ENCODE results near the gene PFAS.

Gene PFAS

DNA sequence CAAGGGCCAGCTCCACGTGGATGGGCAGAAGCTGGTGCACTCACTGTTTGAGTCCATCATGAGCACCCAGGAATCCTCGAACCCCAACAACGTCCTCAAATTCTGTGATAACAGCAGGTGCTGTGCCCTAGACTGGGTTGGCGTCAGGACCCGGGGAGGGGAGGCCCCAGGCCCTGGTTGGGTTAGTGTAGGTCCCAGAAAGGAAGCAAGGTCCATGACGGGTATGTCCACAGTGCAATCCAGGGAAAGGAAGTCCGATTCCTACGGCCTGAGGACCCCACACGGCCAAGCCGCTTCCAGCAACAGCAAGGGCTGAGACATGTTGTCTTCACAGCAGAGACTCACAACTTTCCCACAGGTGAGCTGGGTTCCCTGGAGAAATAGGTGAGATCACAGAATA is 7.2 kb downstream of the PFAS start:
- H3K9ac ChIP-seq (ENCODE audit: low read length): no peak overlapping the region
- no peaks in the 10 kb centered on the region for H3K4me1 ChIP-seq (ENCODE audit: insufficient read depth, low read length)
- H3K9me3 ChIP-seq (ENCODE audit: low read length): no peaks in the 10 kb centered on the region
- peaks cover 14% of the 10 kb centered on the region for H3K36me3 ChIP-seq (ENCODE audit: insufficient read depth, low read length)
- H3K27me3 ChIP-seq (ENCODE audit: control insufficient read depth in 1 of 2, insufficient read depth in 2 of 2, low read length in 2 of 2): no peaks in the 10 kb centered on the region
- H3K4me3 ChIP-seq (ENCODE audit: low read depth in 1 of 2, low read length in 2 of 2): no peak overlapping the region
- H3K27ac ChIP-seq (ENCODE audit: low read depth, low read length): no peak overlapping the region

GRCh38 chr17:8256691-8257090 is 7.6 kb downstream of the PFAS start:
- H3K9me3 ChIP-seq (ENCODE audit: low read length): no peaks in the 10 kb centered on the region
- H3K4me1 ChIP-seq (ENCODE audit: insufficient read depth, low read length): no peaks in the 10 kb centered on the region
- H3K4me3 ChIP-seq (ENCODE audit: low read depth in 1 of 2, low read length in 2 of 2): no peak overlapping the region
- H3K9ac ChIP-seq (ENCODE audit: low read length): no peak overlapping the region
- H3K27me3 ChIP-seq (ENCODE audit: control insufficient read depth in 1 of 2, insufficient read depth in 2 of 2, low read length in 2 of 2): no peaks in the 10 kb centered on the region
- H3K27ac ChIP-seq (ENCODE audit: low read depth, low read length): no peak overlapping the region
- H3K36me3 ChIP-seq (ENCODE audit: insufficient read depth, low read length): peaks cover 14% of the 10 kb centered on the region

- H3K9ac ChIP-seq (ENCODE audit: low read length): no peak overlapping the region
- peaks cover 14% of the 10 kb centered on the region for H3K36me3 ChIP-seq (ENCODE audit: insufficient read depth, low read length)
- H3K27ac ChIP-seq (ENCODE audit: low read depth, low read length): no peak overlapping the region
- no peaks in the 10 kb centered on the region for H3K27me3 ChIP-seq (ENCODE audit: control insufficient read depth in 1 of 2, insufficient read depth in 2 of 2, low read length in 2 of 2)
- H3K9me3 ChIP-seq (ENCODE audit: low read length): no peaks in the 10 kb centered on the region
- H3K4me3 ChIP-seq (ENCODE audit: low read depth in 1 of 2, low read length in 2 of 2): no peak overlapping the region
- no peaks in the 10 kb centered on the region for H3K4me1 ChIP-seq (ENCODE audit: insufficient read depth, low read length)
These were observed 8.7 kb downstream of the PFAS start for GRCh38 chr17:8257801-8258200.

GRCh38 chr17:8264320-8264719 is 15.2 kb downstream of the PFAS start:
- Histone ChIP-seq H3K9me3 (ENCODE audit: low read length) (no peaks in the 10 kb centered on the region), H3K4me3 (ENCODE audit: low read depth in 1 of 2, low read length in 2 of 2) (no peak overlapping the region), H3K9ac (ENCODE audit: low read length) (no peak overlapping the region), H3K27ac (ENCODE audit: low read depth, low read length) (no peak overlapping the region), H3K27me3 (ENCODE audit: control insufficient read depth in 1 of 2, insufficient read depth in 2 of 2, low read length in 2 of 2) (no peaks in the 10 kb centered on the region), H3K4me1 (ENCODE audit: insufficient read depth, low read length) (no peaks in the 10 kb centered on the region), H3K36me3 (ENCODE audit: insufficient read depth, low read length) (peaks cover 26% of the 10 kb centered on the region)

DNA sequence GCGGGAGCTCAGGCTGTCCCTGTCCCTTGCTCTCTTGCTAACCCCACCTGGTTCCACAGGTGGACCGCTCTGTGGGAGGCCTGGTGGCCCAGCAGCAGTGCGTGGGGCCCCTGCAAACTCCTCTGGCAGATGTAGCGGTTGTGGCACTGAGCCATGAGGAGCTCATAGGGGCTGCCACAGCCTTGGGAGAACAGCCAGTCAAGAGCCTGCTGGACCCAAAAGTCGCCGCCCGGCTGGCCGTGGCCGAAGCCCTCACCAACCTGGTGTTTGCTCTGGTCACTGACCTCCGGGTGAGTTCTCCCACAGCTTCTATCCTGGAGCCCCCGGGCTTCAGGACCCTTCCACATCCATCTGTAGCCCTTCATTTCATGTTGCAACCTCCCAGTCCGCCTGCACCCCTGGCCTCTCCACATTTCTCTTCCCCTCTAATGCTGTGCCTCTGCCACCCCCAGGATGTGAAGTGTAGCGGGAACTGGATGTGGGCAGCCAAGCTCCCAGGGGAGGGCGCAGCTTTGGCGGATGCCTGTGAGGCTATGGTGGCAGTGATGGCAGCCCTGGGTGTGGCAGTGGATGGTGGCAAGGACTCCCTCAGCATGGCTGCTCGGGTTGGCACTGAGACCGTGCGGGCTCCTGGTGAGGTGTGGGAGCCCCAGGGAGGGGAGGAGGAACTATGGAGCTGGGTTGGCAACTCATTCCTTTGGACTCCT is 15.9 kb downstream of the PFAS start:
- Histone ChIP-seq H3K9me3 (ENCODE audit: low read length) (no peaks in the 10 kb centered on the region), H3K4me1 (ENCODE audit: insufficient read depth, low read length) (no peaks in the 10 kb centered on the region), H3K27me3 (ENCODE audit: control insufficient read depth in 1 of 2, insufficient read depth in 2 of 2, low read length in 2 of 2) (no peaks in the 10 kb centered on the region), H3K4me3 (ENCODE audit: low read depth in 1 of 2, low read length in 2 of 2) (no peak overlapping the region), H3K9ac (ENCODE audit: low read length) (no peak overlapping the region), H3K36me3 (ENCODE audit: insufficient read depth, low read length) (peaks cover 28% of the 10 kb centered on the region), H3K27ac (ENCODE audit: low read depth, low read length) (no peak overlapping the region)

DNA sequence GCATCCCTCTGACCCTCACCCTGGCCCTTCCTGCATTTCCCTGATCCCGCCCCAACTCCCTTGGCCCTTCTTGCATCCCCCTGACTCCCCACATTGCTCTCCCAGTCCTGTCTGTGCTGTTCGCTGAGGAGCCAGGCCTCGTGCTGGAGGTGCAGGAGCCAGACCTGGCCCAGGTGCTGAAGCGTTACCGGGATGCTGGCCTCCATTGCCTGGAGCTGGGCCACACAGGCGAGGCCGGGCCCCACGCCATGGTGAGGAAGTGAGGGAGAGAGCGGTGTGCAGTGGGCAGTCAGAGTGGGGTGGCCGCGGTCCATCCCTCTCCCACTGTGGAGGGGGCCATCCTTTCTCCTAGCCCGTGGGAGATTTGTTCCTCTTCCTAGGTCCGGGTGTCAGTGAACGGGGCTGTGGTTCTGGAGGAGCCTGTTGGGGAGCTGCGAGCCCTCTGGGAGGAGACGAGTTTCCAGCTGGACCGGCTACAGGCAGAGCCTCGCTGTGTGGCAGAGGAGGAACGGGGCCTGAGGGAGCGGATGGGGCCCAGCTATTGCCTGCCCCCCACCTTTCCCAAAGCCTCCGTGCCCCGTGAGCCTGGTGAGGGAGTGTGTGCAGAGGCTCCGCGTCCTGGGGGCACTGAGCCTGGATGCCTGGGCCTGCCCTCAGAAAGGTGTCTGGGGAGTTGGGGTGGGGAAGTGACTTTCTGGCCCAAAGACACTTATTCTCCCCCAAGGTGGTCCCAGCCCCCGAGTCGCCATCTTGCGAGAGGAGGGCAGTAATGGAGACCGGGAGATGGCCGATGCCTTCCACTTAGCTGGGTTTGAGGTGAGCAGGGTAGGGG is 17.8 kb downstream of the PFAS start:
- H3K27me3 ChIP-seq (ENCODE audit: control insufficient read depth in 1 of 2, insufficient read depth in 2 of 2, low read length in 2 of 2): no peaks in the 10 kb centered on the region
- no peak overlapping the region for H3K4me3 ChIP-seq (ENCODE audit: low read depth in 1 of 2, low read length in 2 of 2)
- H3K4me1 ChIP-seq (ENCODE audit: insufficient read depth, low read length): no peaks in the 10 kb centered on the region
- no peaks in the 10 kb centered on the region for H3K9me3 ChIP-seq (ENCODE audit: low read length)
- H3K27ac ChIP-seq (ENCODE audit: low read depth, low read length): no peak overlapping the region
- peaks cover 28% of the 10 kb centered on the region for H3K36me3 ChIP-seq (ENCODE audit: insufficient read depth, low read length)
- H3K9ac ChIP-seq (ENCODE audit: low read length): no peak overlapping the region

DNA sequence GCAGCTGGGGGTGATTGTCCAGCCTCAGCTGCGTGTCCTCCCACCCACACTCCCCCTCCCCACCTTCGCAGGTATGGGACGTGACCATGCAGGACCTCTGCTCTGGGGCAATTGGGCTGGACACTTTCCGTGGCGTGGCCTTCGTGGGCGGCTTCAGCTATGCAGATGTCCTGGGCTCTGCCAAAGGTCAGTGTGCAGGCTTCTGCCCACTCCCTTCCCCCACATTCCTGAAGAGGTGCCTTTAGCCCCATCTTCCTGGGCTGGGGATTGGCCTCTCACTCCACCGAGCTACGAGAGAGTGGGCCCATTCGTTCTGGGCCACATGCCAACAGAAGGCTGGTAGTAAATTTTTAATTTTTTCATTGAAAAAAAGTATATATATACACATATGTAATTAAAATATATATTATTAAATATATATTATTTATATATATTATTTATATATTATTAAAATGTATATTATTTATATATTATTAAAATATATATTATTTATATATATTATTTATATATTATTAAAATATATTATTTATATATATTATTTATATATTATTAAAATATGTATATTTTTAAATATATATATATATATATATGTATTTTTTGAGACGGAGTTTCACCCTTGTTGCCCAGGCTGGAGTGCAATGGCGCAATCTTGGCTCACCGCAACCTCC is 18.5 kb downstream of the PFAS start:
- Histone ChIP-seq H3K4me1 (ENCODE audit: insufficient read depth, low read length) (no peaks in the 10 kb centered on the region), H3K9ac (ENCODE audit: low read length) (no peak overlapping the region), H3K27ac (ENCODE audit: low read depth, low read length) (no peak overlapping the region), H3K27me3 (ENCODE audit: control insufficient read depth in 1 of 2, insufficient read depth in 2 of 2, low read length in 2 of 2) (no peaks in the 10 kb centered on the region), H3K36me3 (ENCODE audit: insufficient read depth, low read length) (peaks cover 28% of the 10 kb centered on the region), H3K4me3 (ENCODE audit: low read depth in 1 of 2, low read length in 2 of 2) (no peak overlapping the region), H3K9me3 (ENCODE audit: low read length) (no peaks in the 10 kb centered on the region)

DNA sequence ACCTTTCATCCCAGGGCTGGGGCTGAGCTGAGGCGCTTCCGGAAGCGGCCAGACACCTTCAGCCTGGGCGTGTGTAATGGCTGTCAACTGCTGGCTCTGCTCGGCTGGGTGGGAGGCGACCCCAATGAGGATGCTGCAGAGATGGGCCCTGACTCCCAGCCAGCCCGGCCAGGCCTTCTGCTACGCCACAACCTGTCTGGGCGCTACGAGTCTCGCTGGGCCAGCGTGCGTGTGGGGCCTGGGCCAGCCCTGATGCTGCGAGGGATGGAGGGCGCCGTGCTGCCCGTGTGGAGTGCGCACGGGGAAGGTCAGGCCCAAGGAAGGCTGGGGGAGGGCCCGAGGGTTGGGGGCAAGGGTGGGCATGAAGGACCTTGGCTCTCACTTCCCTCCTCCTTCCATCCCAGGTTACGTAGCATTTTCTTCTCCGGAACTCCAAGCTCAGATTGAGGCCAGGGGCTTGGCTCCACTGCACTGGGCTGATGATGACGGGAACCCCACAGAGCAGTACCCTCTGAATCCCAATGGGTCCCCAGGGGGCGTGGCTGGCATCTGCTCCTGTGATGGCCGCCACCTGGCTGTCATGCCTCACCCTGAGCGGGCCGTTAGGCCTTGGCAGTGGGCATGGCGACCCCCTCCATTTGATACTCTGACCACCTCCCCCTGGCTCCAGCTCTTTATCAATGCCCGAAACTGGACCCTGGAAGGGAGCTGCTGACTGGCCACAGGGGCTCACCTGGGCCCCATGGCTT is 19.6 kb downstream of the PFAS start:
- Histone ChIP-seq H3K4me3 (ENCODE audit: low read depth in 1 of 2, low read length in 2 of 2) (no peak overlapping the region), H3K27me3 (ENCODE audit: control insufficient read depth in 1 of 2, insufficient read depth in 2 of 2, low read length in 2 of 2) (no peaks in the 10 kb centered on the region), H3K9me3 (ENCODE audit: low read length) (no peaks in the 10 kb centered on the region), H3K9ac (ENCODE audit: low read length) (no peak overlapping the region), H3K36me3 (ENCODE audit: insufficient read depth, low read length) (peaks cover 24% of the 10 kb centered on the region), H3K4me1 (ENCODE audit: insufficient read depth, low read length) (no peaks in the 10 kb centered on the region), H3K27ac (ENCODE audit: low read depth, low read length) (no peak overlapping the region)

DNA sequence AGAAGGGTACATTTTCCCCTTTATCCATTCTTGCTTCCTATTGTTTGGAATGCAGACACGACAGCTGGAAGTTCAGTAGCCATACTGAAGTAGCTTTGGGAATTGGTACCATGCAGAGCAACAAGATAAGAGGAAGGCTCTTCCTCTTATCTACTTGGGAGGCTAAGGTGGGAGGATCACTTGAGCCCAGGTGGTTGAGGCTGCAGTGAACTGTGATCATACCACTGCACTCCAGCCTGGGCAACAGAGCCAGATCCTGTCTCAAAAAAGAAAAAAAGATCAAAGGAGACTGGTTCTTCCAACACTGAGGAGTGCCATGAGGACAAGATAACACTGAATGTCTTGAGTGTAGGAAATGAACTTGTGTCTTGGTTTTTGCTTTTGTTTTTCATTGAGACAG is 23.3 kb downstream of the PFAS start:
- H3K4me3 ChIP-seq (ENCODE audit: low read depth in 1 of 2, low read length in 2 of 2): no peak overlapping the region
- no peaks in the 10 kb centered on the region for H3K4me1 ChIP-seq (ENCODE audit: insufficient read depth, low read length)
- no peak overlapping the region for H3K9ac ChIP-seq (ENCODE audit: low read length)
- no peaks in the 10 kb centered on the region for H3K27me3 ChIP-seq (ENCODE audit: control insufficient read depth in 1 of 2, insufficient read depth in 2 of 2, low read length in 2 of 2)
- no peak overlapping the region for H3K27ac ChIP-seq (ENCODE audit: low read depth, low read length)
- H3K9me3 ChIP-seq (ENCODE audit: low read length): no peaks in the 10 kb centered on the region
- peaks cover 7% of the 10 kb centered on the region for H3K36me3 ChIP-seq (ENCODE audit: insufficient read depth, low read length)

GRCh38 chr17:8273884-8274444 is 24.9 kb downstream of the PFAS start:
- Histone ChIP-seq H3K9ac (ENCODE audit: low read length) (no peak overlapping the region), H3K36me3 (ENCODE audit: insufficient read depth, low read length) (peaks cover 6% of the 10 kb centered on the region), H3K27ac (ENCODE audit: low read depth, low read length) (no peak overlapping the region)

DNA sequence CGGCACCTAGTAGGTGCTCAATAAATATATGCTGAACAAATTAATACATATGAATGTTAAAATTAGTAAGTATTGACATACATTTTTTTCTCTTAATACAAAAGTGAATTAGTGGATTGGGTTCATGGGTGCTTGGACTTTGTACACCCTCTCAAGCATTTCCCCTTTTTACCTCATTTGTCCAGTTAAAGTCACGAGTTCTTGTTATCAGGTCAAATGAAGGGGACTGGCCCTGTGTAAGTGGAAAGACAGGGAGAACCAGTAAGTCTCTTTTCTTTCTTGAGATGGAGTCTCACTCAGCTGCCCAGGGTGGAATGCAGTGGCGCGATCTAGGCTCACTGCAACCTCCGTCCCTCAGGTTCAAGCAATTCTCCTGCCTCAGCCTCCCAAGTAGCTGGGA is 25.7 kb downstream of the PFAS start:
- no peaks in the 10 kb centered on the region for H3K4me1 ChIP-seq (ENCODE audit: insufficient read depth, low read length)
- H3K27ac ChIP-seq (ENCODE audit: low read depth, low read length): no peak overlapping the region
- H3K4me3 ChIP-seq (ENCODE audit: low read depth in 1 of 2, low read length in 2 of 2): no peak overlapping the region
- no peaks in the 10 kb centered on the region for H3K9me3 ChIP-seq (ENCODE audit: low read length)
- no peak overlapping the region for H3K9ac ChIP-seq (ENCODE audit: low read length)
- no peaks in the 10 kb centered on the region for H3K27me3 ChIP-seq (ENCODE audit: control insufficient read depth in 1 of 2, insufficient read depth in 2 of 2, low read length in 2 of 2)
- no peaks in the 10 kb centered on the region for H3K36me3 ChIP-seq (ENCODE audit: insufficient read depth, low read length)

More at GRCh38 chr17:8273884-8274444, 24.9 kb downstream of the PFAS start:
- Histone ChIP-seq H3K27me3 (ENCODE audit: control insufficient read depth in 1 of 2, insufficient read depth in 2 of 2, low read length in 2 of 2) (no peaks in the 10 kb centered on the region), H3K9me3 (ENCODE audit: low read length) (no peaks in the 10 kb centered on the region), H3K4me1 (ENCODE audit: insufficient read depth, low read length) (no peaks in the 10 kb centered on the region), H3K4me3 (ENCODE audit: low read depth in 1 of 2, low read length in 2 of 2) (no peak overlapping the region)
